T-helper 1 cell treated with Interleukin-12 subunit alpha and Interleukin-12 subunit beta and Interleukin-4 antibody, amounts not matched to agents 30 ng/mL and 1 ng/mL, for 36 hours (primary cell): ENCODE measurements around the gene MTF2. TPM values are rescaled to one million over a fixed set of nuclear protein-coding genes. Genes with fewer than 3 reads are reported as not detected.

Experiments used
- intact Hi-C: fragments of 100-400 bp; cut with micrococcal nuclease; formaldehyde crosslinking; loops from one replicate; pipeline ENCODE4 v1.15.1; 2024
- total RNA-seq: library from RNA; stranded (reverse); gene quantifications from 2 replicates; pipeline ENCODE4 v1.2.3, GENCODE V29; 2022

The MTF2 gene
- total RNA-seq, 1 donor from 2014 or later, result 64.7 TPM

DNA sequence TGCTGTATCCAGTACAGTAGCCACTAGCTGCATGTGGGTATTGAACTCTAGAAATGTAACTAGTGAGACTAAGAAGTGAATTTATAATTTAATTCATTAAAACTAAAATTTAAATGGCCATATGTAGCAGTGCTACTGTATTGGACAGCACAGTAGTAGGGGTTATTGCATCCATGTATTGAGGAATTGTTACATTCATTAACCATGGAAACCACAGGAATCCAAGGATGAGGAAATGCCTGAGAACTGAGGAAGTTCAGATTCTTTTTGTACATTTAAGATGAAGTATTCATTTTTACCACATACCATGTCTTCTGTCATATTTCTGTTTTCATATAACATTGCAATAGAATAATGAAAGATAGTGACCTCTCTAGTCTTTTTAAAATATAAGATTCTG is 2.6 kb downstream of the MTF2 start:
- intact Hi-C loops, result loop anchor here (2.0 to 10.0 kb wide), 6 partner anchors 73 to 827 kb away; partner anchors contain the start of genes DNTTIP2, FNBP1L and GCLM

- intact Hi-C loops, result loop anchor here (5.0 to 10.0 kb wide), 3 partner anchors 362 to 792 kb away; partner anchors contain the start of genes DNTTIP2 and FNBP1L
Observed at GRCh38 chr1:93082313-93082712, 3.2 kb downstream of the MTF2 start.

GRCh38 chr1:93083979-93084378 is 4.9 kb downstream of the MTF2 start:
- intact Hi-C loops, result loop anchor here (5.0 to 10.0 kb wide), 3 partner anchors 361 to 791 kb away; partner anchors contain the start of genes DNTTIP2 and FNBP1L

DNA sequence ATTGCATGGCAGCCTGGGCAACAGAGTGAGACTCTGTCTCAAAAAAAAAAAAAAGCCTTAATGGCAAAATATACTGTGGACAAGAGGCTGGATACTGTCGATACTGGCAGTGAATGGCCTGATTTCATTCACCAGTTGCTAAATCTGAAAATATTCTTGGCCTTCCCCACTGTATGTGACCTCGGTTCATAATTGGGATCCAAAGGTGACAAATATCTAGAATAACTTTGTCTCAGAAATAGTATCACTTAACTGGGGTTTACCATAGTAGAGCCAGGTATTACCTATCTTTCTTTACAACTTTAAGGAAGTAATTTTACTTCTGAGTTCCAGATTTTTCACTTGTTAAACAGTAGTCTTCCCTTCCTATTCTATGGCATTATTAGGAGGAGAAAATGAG is 8.4 kb downstream of the MTF2 start:
- intact Hi-C loops, result loop anchor here (10.0 kb wide), 2 partner anchors 357 to 787 kb away; partner anchors contain the start of genes DNTTIP2 and FNBP1L

DNA sequence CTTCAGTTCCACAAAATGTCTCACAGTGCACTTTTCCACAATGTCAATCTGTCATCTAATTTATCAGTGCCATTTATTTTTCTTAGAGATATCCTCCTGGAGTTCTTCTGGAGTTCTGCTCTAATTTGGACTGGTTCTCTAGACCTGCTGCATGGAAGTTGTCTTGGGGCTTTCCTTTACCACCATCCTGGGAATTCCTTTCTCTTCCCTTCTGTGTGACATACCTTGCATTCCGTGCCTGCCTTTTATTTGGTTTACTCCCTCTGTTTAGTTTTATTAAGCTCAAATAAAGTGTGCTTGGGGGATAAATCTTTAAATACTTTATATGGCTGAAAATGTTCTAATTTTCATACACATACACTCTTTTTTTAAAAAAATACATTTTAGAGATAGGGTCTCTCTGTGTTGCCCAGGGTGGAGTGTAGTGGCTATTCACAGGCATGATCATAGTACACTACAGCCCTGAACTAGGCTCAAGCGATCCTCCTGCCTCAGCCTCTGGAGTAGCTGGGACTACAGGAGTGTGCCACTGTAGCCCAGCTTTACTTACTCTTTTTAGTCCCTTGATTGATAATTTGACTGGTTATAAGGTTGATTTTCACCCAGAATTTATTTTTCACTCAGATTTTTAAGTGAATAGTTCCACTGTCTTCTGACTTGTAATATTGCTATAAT is 14.4 kb downstream of the MTF2 start:
- intact Hi-C loops, result no loop called here

DNA sequence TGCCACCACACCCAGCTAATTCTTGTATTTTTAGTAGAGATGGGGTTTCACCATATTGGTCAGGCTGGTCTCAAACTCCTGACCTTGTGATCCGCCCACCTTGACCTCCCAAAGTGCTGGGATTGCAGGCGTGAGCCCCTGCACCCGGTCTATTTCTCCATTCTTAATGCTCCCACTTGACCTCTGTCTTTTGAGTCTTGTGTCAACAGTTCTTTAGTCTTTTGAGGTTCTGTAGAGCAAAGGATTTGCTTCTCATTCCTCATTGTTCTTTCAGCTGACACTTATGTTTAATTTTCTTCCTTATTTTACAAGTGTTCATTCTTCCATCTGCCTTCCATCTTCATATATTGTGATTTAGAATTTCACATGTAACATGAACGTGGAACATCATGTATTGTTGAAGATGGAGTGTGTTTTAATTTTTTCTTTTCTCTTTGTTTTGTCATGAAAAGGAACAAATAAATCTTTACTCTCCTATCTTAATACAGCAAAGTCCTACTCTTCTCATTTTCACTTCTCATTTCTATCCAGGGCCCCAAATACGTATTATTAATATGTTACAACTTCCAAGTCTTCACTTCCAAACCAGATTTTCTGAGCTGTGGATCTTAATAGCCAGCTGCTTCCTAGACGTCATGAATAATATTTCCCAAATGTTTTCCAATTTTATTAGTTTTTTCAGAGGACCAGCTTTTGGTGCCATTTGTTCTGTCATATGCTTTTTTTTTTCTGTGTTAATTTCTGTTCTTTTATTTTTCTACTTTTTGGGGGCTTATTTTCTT is 16.9 kb downstream of the MTF2 start:
- intact Hi-C loops, result no loop called here

DNA sequence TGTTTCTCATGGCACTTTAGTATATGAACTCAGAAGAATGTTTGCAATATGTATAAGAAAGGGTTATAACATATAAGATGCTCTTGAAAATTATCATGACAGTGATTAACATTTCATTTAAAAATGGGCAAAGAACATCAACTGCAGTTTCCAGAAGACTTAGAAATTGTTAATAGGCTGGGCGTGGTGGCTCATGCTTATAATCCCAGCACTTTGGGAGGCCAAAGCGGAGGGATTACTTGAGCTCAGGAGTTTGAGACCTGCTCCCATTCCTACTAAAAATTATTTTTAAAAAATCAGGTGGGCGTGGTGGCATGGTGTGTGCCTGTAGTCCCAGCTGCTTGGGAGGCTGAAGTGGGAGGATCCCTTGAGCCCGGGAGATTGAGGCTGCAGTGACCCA is 23.1 kb downstream of the MTF2 start:
- intact Hi-C loops, result no loop called here

DNA sequence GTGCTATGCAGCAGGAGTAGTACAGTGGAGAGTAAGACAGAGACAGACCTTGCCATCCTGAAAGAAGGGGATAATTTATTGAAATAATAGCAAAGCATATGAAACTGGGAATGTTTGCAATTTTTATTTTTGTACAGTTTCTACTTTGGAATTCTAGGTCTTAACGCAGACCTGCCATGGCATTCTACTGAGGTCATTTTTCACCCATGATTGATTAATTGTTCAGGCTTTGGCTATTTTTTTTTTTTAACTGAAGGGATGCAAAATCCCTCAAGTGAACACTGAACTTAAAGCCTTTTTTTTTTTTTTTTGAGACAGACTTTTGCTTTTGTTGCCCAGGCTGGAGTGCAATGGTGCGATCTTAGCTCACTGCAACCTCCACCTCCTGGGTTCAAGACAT is 27.1 kb downstream of the MTF2 start:
- intact Hi-C loops, result no loop called here

DNA sequence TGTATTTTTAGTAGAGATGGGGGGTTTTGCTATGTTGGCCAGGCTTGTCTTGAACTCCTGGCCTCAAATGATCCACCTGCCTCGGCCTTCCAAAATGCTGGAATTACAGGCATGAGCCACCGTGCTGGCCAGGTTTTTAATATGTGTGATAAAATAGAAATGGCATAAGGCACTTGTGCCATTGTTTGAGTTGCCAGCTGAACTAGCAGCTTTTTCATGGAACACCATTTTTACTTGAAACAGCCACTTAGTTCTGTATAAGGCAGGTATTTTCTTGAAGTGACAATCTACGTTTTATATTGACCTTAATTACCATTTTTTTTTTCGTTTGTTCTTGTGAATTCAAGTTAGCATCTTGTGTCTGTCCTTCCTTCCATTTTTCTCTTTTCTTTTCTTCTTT is 28.3 kb downstream of the MTF2 start:
- intact Hi-C loops, result no loop called here

GRCh38 chr1:93108335-93108734 is 29.3 kb downstream of the MTF2 start:
- intact Hi-C loops, result no loop called here

GRCh38 chr1:93109578-93109977 is 30.5 kb downstream of the MTF2 start:
- intact Hi-C loops, result no loop called here

DNA sequence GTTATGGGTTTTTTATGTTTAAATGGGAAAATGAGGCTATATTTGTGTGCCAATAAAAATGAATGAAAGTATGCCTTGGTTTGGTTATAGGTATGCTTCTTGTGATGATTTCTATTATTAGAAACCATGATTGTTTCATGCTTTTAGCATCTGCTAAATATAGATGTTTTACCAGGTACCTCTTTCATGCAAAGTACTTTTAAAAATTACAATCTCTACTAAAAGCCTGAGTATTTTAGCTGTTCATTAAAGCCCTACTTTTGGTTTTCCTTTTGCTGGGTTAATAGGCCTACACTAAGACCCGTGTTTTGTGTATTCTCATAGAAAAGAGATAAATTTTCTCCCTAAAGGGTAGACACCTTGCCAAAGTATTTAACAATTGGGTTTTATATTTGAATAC is 32.0 kb downstream of the MTF2 start:
- intact Hi-C loops, result no loop called here

GRCh38 chr1:93111561-93111960 is 32.5 kb downstream of the MTF2 start:
- intact Hi-C loops, result no loop called here

DNA sequence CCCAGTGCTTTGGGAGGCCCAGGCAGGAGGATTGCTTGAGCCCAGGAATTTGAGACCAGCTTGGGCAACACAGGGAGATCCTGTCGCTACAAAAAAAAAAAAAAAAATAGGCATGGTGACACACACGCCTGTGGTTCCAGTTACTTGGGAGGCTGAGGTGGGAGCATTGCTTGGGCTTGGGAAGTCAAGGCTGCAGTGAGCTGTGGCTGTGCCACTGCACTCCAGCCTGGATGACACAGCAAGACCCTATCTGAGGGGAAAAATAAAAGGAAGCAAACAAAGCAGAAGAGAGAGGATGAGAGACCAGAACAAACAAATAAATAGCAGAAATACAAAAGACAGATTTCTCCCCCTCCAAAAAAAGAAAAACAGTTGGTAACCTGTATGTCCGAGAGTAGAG is 34.0 kb downstream of the MTF2 start:
- intact Hi-C loops, result no loop called here

DNA sequence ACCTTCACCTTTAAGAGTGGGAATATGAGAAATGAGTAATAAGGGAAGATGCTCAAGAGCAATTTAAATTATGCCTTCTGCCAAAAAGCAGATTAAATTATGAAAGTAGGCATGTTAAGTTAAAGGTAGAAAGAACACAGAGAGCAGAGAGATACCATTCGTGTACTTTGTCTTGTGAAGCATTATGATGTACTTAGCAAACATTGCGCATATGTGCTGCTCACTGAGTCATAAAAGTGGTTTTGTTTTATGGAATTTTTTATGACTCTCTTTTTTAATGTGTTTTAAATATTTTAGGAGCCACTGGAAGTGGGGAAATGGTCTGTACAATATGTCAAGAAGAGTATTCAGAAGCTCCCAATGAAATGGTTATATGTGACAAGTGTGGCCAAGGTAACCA is 35.3 kb downstream of the MTF2 start:
- intact Hi-C loops, result no loop called here

DNA sequence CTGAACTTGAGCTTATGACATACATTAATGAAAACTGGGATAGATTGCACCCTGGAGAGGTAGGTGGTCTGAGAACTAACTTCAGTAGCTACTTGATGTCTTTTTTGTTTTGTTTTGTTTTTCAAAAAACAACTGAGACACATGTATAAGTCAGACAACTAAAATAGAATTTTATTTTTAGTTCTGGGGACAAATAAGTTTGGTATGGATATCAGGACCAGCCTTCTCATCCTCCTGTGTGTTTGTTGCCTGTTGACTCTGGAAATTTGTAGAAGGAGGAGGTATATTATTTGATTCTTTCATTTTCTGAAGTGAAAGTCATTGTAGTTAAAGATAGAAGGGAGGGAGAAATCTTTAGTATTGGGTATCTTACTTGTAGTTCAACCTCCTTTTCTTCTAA is 41.5 kb downstream of the MTF2 start:
- intact Hi-C loops, result no loop called here

- intact Hi-C loops, result no loop called here
Observed at GRCh38 chr1:93123201-93123783, 44.2 kb downstream of the MTF2 start.

- intact Hi-C loops, result loop anchor here (5.0 kb wide), 1 partner anchor 102 kb away; no protein-coding TSS in a partner anchor
Observed at GRCh38 chr1:93124556-93125355, 45.7 kb downstream of the MTF2 start.

GRCh38 chr1:93129507-93130099 is 50.5 kb downstream of the MTF2 start:
- intact Hi-C loops, result loop anchor here (5.0 kb wide), 1 partner anchor 107 kb away; no protein-coding TSS in a partner anchor

- intact Hi-C loops, result no loop called here
Observed at GRCh38 chr1:93132638-93133037, 53.6 kb downstream of the MTF2 start.

DNA sequence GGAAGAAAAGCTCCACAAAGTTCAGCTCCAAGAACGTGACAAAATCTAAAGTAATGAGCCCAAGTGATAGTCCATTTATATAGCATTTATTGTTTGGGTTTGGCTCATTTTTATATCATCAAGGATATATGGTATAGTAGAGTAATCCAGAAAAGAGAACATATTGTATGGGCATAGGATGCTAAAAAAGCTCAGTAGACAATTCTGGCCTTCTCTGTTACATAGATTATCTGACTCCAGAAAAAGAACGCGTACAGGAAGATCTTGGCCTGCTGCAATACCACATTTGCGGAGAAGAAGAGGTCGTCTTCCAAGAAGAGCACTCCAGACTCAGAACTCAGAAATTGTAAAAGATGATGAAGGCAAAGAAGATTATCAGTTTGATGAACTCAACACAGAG is 57.4 kb downstream of the MTF2 start:
- intact Hi-C loops, result no loop called here
